ENCODE results near the gene DPYSL3.

Gene DPYSL3

GRCh38 chr5:147410496-147411358 lies 99.1 kb downstream of the DPYSL3 start:
- H3K4me3 ChIP-seq (ENCODE audit: insufficient read length, low read depth) = no peak overlapping the region
- H3K9ac ChIP-seq (ENCODE audit: insufficient read length, low read depth) = no peak overlapping the region
- H3K9me3 ChIP-seq (ENCODE audit: insufficient read depth, low read length) = no peaks in the 10 kb centered on the region
- no peaks in the 10 kb centered on the region for H3K27me3 ChIP-seq (ENCODE audit: insufficient read depth, insufficient read length)
- no peak for DNase-seq (ENCODE audit: low read depth, low spot score)
- no peaks in the 10 kb centered on the region for H3K4me1 ChIP-seq (ENCODE audit: insufficient read depth, insufficient read length)
- peaks cover 87% of the 10 kb centered on the region for H3K36me3 ChIP-seq (ENCODE audit: insufficient read depth, insufficient read length, low read length)
- TF ChIP-seq YY1 (IDR thresholded peaks at IDR 0.05; ENCODE audit: insufficient read depth, insufficient read length) (no peak), SUZ12 (IDR thresholded peaks at IDR 0.05; ENCODE audit: extremely low read depth, insufficient read depth, insufficient read length) (no peak), ZNF274 (IDR thresholded peaks at IDR 0.05; ENCODE audit: low read depth, low read length) (no peak)

DNA sequence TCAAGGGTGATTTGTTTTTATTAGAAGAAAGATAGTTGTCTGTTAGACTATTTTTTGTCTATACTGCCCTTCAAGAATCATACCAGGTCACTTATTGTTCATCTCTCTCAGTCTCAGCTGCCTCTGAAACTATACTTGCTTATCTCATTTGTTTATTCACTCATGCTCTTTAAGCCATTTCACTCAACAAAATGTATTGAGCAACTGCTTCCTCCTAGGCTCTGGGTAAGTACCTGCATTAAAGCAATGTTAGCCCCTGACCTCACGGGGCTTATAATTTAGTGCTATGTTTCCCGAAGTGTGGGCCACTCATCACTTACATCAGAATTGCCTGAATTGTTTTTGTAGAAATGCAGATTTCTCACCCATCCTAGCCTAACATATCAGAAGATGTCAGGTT lies 100.9 kb downstream of the DPYSL3 start:
- H3K36me3 ChIP-seq (ENCODE audit: insufficient read depth, insufficient read length, low read length) = peaks cover 87% of the 10 kb centered on the region
- H3K9ac ChIP-seq (ENCODE audit: insufficient read length, low read depth) = no peak overlapping the region
- no peak for DNase-seq (ENCODE audit: low read depth, low spot score)
- H3K4me3 ChIP-seq (ENCODE audit: insufficient read length, low read depth) = no peak overlapping the region
- H3K9me3 ChIP-seq (ENCODE audit: insufficient read depth, low read length) = no peaks in the 10 kb centered on the region
- no peaks in the 10 kb centered on the region for H3K4me1 ChIP-seq (ENCODE audit: insufficient read depth, insufficient read length)
- H3K27me3 ChIP-seq (ENCODE audit: insufficient read depth, insufficient read length) = no peaks in the 10 kb centered on the region
- TF ChIP-seq SUZ12 (IDR thresholded peaks at IDR 0.05; ENCODE audit: extremely low read depth, insufficient read depth, insufficient read length) (no peak), YY1 (IDR thresholded peaks at IDR 0.05; ENCODE audit: insufficient read depth, insufficient read length) (no peak), ZNF274 (IDR thresholded peaks at IDR 0.05; ENCODE audit: low read depth, low read length) (no peak)

- no peaks in the 10 kb centered on the region for H3K9me3 ChIP-seq (ENCODE audit: insufficient read depth, low read length)
- no peaks in the 10 kb centered on the region for H3K4me1 ChIP-seq (ENCODE audit: insufficient read depth, insufficient read length)
- peaks cover 70% of the 10 kb centered on the region for H3K36me3 ChIP-seq (ENCODE audit: insufficient read depth, insufficient read length, low read length)
- H3K9ac ChIP-seq (ENCODE audit: insufficient read length, low read depth) = no peak overlapping the region
- no peak for DNase-seq (ENCODE audit: low read depth, low spot score)
- TF ChIP-seq SUZ12 (IDR thresholded peaks at IDR 0.05; ENCODE audit: extremely low read depth, insufficient read depth, insufficient read length) = no peak
- H3K27me3 ChIP-seq (ENCODE audit: insufficient read depth, insufficient read length) = no peaks in the 10 kb centered on the region
- H3K4me3 ChIP-seq (ENCODE audit: insufficient read length, low read depth) = no peak overlapping the region
Measured at GRCh38 chr5:147407094-147407681, 102.7 kb downstream of the DPYSL3 start.

GRCh38 chr5:147406636-147407035 lies 103.2 kb downstream of the DPYSL3 start:
- Histone ChIP-seq H3K4me3 (ENCODE audit: insufficient read length, low read depth) (no peak overlapping the region), H3K27me3 (ENCODE audit: insufficient read depth, insufficient read length) (no peaks in the 10 kb centered on the region), H3K9me3 (ENCODE audit: insufficient read depth, low read length) (no peaks in the 10 kb centered on the region), H3K9ac (ENCODE audit: insufficient read length, low read depth) (no peak overlapping the region), H3K36me3 (ENCODE audit: insufficient read depth, insufficient read length, low read length) (peaks cover 65% of the 10 kb centered on the region), H3K4me1 (ENCODE audit: insufficient read depth, insufficient read length) (no peaks in the 10 kb centered on the region)
- no peak for DNase-seq (ENCODE audit: low read depth, low spot score)
- TF ChIP-seq SUZ12 (IDR thresholded peaks at IDR 0.05; ENCODE audit: extremely low read depth, insufficient read depth, insufficient read length) (no peak), YY1 (IDR thresholded peaks at IDR 0.05; ENCODE audit: insufficient read depth, insufficient read length) (no peak), ZNF274 (IDR thresholded peaks at IDR 0.05; ENCODE audit: low read depth, low read length) (no peak)

DNA sequence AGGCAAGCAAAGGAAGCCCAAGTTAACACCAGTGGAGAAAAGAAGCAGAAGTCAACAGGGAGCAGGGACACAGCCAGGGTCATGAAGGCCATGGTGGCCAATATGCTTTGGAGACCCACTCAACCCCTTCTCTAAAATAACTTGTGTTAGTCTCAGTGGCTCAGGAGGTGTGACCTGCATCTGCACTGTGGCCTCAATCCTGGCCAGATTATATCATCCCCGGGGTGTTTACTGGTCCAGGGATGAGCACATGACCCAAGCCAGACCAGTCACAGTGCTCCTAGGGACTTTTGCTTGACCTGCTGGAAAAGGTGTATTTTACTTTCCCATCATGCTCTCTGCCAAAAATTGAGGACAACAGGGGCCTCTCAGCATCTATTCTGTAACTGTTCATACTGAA lies 105.2 kb downstream of the DPYSL3 start:
- Histone ChIP-seq H3K36me3 (ENCODE audit: insufficient read depth, insufficient read length, low read length) (peaks cover 64% of the 10 kb centered on the region), H3K4me1 (ENCODE audit: insufficient read depth, insufficient read length) (no peaks in the 10 kb centered on the region), H3K27me3 (ENCODE audit: insufficient read depth, insufficient read length) (no peaks in the 10 kb centered on the region), H3K9me3 (ENCODE audit: insufficient read depth, low read length) (no peaks in the 10 kb centered on the region), H3K9ac (ENCODE audit: insufficient read length, low read depth) (no peak overlapping the region), H3K4me3 (ENCODE audit: insufficient read length, low read depth) (no peak overlapping the region)
- DNase-seq (ENCODE audit: low read depth, low spot score) = no peak
- TF ChIP-seq SUZ12 (IDR thresholded peaks at IDR 0.05; ENCODE audit: extremely low read depth, insufficient read depth, insufficient read length) (no peak), ZNF274 (IDR thresholded peaks at IDR 0.05; ENCODE audit: low read depth, low read length) (no peak), YY1 (IDR thresholded peaks at IDR 0.05; ENCODE audit: insufficient read depth, insufficient read length) (no peak)

DNA sequence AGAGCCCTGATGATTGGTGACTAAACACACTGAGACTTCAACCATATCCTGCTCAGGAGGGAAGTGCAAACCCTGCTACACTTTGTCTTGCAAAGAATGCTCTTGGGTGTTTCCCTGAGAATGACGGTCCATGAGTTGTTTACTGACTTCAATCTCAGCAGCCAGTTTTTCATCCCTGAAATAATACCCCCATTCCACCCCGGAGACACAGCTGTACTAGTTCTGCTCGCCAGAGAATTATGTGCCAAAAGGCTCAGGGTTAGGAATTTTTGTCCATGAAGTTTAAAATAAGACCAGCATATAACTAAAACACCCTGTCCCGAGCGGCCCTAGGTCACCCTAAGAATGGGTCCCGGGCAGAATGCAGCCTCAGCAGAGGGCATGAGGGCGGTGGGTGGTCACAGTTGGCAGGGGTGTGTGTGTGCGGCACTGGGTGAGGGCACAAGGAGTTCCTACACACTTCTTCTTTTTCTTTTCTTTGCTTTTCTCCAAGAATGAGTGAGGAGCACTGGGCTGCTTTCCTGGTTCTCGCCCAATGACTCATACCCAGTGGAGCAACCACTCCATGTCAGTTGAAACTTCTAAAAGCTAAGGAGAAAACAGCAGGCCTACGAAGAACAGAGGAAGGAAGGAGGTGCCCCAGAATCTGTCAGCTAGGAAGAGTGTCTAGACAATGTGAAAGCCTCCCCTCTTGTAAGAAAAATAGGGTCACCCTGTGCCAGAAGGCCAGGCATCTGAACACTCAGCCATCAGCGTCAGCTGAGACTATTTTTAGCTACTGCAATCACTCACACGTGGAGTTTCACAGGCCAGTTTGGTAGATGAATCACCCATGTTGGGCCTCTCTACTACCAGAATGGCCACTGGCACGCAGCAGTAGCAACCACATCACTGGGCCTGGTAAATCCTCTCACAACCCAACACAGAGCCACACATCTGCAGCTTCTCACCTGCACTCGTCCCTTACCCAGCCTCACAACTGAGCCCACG lies 105.9 kb downstream of the DPYSL3 start:
- Histone ChIP-seq H3K36me3 (ENCODE audit: insufficient read depth, insufficient read length, low read length) (peaks cover 63% of the 10 kb centered on the region), H3K9me3 (ENCODE audit: insufficient read depth, low read length) (no peaks in the 10 kb centered on the region), H3K27me3 (ENCODE audit: insufficient read depth, insufficient read length) (no peaks in the 10 kb centered on the region), H3K4me3 (ENCODE audit: insufficient read length, low read depth) (no peak overlapping the region), H3K9ac (ENCODE audit: insufficient read length, low read depth) (no peak overlapping the region), H3K4me1 (ENCODE audit: insufficient read depth, insufficient read length) (no peaks in the 10 kb centered on the region)
- no peak for TF ChIP-seq SUZ12 (IDR thresholded peaks at IDR 0.05; ENCODE audit: extremely low read depth, insufficient read depth, insufficient read length)
- no peak for TF ChIP-seq YY1 (IDR thresholded peaks at IDR 0.05; ENCODE audit: insufficient read depth, insufficient read length)
- TF ChIP-seq ZNF274 (IDR thresholded peaks at IDR 0.05; ENCODE audit: low read depth, low read length) = no peak
- DNase-seq (ENCODE audit: low read depth, low spot score) = no peak
